GM12865 (cell line): ENCODE measurements around the gene AKAP12.
"Not testable (repeated sequence)": the region's sequence is repeated elsewhere in the genome, so short reads cannot be mapped to it uniquely, and the experiment has no call there.

ENCODE experiments used
- DNase-seq: peaks from one replicate; pipeline ENCODE4 v3.0.0; 2010; ENCODE audit warnings: low read depth
- H3K4me3 ChIP-seq: 2 replicates; pipeline ENCODE4 v1.5.1; 2011; ENCODE audit warnings: mild to moderate bottlenecking, low read depth, low read length, control low read depth
- TF ChIP-seq, protein P1 (sequence below): IDR thresholded peaks from 2 replicates; pipeline ENCODE4 v1.5.1; 2011; ENCODE audit warnings: low read length, control low read depth, low read depth, inconsistent platforms; ENCODE audit not compliant: insufficient read depth; ENCODE audit errors: missing control alignments

The AKAP12 gene

DNA sequence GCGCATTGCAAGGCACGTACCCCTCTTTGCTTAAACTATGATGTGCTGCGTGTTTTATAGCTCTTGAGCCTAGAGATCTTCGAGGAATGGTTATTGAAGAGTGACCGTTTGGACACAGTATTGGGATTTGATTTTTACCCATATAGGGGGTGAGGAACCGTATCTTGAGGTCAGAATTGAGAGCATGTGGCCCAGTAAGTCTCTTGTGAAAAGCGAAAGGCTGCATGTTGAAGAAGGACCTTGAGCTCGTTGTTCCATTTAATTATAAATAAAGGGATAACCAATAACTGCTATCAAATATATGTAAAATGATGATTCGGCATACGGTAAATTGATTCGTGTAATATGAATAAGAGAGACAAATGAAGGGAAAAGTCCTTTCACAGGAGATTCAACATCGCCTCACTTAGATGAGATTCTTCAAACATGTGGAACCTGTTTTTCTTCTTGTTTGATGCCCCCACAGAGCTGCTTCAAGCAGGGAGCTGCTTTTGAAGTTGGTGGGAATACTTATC is 66.6 kb downstream of the AKAP12 start:
- TF ChIP-seq, protein P1, sequence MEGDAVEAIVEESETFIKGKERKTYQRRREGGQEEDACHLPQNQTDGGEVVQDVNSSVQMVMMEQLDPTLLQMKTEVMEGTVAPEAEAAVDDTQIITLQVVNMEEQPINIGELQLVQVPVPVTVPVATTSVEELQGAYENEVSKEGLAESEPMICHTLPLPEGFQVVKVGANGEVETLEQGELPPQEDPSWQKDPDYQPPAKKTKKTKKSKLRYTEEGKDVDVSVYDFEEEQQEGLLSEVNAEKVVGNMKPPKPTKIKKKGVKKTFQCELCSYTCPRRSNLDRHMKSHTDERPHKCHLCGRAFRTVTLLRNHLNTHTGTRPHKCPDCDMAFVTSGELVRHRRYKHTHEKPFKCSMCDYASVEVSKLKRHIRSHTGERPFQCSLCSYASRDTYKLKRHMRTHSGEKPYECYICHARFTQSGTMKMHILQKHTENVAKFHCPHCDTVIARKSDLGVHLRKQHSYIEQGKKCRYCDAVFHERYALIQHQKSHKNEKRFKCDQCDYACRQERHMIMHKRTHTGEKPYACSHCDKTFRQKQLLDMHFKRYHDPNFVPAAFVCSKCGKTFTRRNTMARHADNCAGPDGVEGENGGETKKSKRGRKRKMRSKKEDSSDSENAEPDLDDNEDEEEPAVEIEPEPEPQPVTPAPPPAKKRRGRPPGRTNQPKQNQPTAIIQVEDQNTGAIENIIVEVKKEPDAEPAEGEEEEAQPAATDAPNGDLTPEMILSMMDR: no peak
- H3K4me3 ChIP-seq: no peak overlapping the region
- no peak for DNase-seq

DNA sequence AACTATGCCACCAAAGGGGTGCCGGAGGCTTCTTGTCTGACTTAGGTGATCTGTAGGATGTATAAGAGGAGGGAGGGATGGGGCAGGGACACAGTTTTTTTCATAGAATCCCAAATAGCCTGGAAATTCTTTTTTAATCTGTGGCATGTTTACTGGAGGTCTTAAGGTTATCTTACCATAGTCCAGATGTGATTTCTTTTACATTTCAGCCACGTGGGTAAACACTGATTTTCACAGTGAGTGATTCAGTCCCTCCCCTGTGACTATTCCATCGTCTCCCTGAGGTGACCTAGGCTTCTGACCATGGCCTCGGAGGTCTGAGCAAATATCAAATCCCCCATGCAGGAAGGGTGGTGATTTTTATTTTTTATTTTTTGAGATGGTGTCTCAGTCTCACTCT is 67.7 kb downstream of the AKAP12 start:
- H3K4me3 ChIP-seq: no peak overlapping the region
- no peak for DNase-seq
- TF ChIP-seq, protein P1: no peak

DNA sequence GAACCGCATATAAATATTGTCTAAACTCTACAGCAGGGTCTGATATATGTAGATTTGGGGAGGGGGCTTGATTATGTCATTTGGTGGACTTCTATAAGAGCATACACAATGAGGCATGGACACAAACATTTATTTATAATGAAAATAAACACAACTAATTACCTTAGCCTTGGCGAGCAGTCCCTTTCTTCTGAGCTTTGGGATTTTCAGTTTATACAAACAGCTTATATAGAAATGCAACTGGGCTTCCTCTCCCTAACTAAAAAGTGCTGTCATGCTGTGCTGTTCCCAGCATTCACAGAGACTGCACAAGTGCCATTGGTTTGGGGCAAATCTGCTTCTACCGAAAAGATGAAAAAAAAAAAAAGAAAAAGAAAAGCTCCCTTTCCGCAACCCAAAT is 69.9 kb downstream of the AKAP12 start:
- TF ChIP-seq, protein P1: no peak
- DNase-seq: no peak
- H3K4me3 ChIP-seq: no peak overlapping the region

DNA sequence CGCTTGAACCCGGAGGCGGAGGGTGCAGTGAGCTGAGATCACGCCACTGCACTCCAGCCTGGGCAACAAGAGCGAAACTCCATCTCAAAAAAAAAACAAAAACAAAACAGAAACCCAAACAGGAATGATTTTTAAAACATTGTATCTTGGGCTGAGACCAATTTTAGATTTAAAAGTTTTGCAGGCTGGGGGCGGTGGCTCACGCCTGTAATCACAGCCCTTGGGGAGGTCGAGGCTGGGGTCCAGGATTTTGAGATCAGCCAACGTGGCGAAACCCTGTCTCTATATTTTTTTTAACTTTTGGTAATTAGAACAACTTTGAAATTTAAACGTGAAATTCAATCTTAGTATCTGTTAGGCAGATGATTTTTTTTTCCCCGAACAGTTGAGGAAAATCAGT is 70.5 kb downstream of the AKAP12 start:
- H3K4me3 ChIP-seq: no peak overlapping the region
- no peak for DNase-seq
- TF ChIP-seq, protein P1: no peak

DNA sequence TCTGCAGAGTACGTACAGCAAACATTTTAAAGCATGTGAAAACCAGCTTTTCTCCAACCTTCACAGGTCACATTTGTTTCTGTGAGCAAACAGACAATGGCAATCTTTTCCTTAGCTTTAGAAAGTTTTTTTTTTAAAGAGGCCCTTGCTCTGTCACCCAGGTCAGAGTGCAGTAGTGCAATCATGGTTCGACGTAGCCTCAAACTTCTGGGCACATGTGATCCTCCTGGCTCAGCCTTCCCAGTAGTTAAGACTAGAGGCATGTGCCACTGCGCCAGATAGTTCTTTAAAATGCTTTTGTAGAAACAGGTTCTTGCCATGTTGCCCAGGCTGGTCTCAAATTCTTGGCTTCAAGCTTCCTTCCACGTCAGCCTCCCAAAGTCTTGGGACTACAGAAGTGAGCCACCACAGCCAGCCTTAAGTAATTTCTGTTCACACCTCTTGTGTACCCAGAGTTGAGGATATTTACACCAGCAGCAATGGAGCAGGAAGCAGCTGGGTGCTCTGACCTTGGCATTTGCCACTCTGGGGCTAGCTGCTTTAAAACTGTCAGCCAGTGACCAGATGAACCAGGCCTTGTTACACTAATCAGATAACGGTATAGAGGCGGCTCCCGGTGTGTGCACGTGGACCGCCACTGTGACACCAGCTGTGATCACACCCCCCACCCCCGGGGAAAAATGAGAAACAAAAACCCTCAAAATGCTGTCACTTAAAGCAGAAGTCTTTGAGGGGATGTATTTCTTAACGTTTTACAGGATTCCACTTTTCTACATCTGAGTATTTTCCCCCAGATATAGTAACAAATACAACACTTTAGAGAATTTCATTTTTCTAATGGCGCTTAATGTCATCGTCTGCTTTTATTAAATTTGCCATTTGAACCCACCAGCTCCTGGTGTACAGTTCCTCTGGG is 71.3 kb downstream of the AKAP12 start:
- TF ChIP-seq, protein P1: no peak
- H3K4me3 ChIP-seq: no peak overlapping the region
- no peak for DNase-seq

DNA sequence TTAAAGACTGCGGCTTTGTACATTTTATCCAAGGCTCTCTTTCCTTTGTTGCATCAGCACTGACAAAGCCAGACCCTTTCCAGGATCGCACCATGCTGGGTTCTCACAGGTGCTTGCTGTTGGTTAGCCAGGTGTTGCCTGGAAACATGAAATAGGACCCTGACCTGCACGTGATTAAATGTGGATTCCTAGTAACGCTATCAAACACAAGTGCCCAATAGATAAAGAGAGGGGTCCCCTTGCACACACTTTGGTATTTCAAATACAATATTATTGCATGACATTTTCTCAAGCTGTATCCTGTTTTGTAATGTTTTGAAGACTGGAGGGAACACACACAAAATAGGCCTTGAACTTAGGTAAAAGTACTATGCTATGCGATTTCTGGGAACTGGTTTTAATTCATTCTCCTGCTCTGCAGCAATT is 73.3 kb downstream of the AKAP12 start:
- TF ChIP-seq, protein P1: no peak
- H3K4me3 ChIP-seq: no peak overlapping the region
- DNase-seq: no peak

DNA sequence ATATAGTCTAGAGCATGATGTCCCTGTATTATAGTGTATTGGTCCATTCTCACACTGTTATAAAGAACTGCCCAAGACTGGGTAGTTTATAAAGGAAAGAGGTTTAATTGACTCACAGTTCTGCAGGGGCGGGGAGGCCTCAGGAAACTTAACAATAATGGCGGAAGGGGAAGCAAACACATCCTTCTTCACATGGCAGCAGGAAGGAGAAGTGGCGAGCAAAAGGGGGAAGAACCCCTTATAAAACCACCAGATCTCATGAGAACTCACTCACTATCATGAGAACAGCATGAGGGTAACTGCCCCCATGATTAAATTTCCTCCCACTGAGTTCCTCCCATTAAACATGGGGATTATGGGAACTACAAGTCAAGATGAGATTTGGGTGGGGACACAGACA is 75.9 kb downstream of the AKAP12 start:
- DNase-seq, H3K4me3 ChIP-seq: not testable (repeated sequence)
